Endodermal cell (in vitro differentiated cells): Measurements from ENCODE around the gene GFRAL. TPM values are rescaled to one million over a fixed set of nuclear protein-coding genes. Genes with fewer than 3 reads are reported as not detected.
A peak's percentile ranks its signal among the peaks of the same experiment; 100 is the strongest.

ENCODE experiments used
- DNase-seq: peaks from one replicate; pipeline ENCODE4 v3.0.0-alpha.2; 2017
- H3K27ac ChIP-seq: 2 replicates; pipeline ENCODE4 v1.5.1; 2013; ENCODE audit warnings: mild to moderate bottlenecking, low read depth, low read length, moderate library complexity
- H3K27me3 ChIP-seq: 2 replicates; pipeline ENCODE4 v1.6.1; 2013; ENCODE audit warnings: mild to moderate bottlenecking, low read length, moderate library complexity; ENCODE audit not compliant: insufficient read depth, control insufficient read depth, poor library complexity, severe bottlenecking
- H3K36me3 ChIP-seq: 2 replicates; pipeline ENCODE4 v1.7.0; 2013; ENCODE audit warnings: mild to moderate bottlenecking, low read length, moderate library complexity; ENCODE audit not compliant: control insufficient read depth, insufficient read depth
- H3K4me1 ChIP-seq: one replicate; pipeline ENCODE4 v1.7.0; 2013; ENCODE audit warnings: low read length; ENCODE audit not compliant: control insufficient read depth, insufficient read depth
- H3K4me3 ChIP-seq: 2 replicates; pipeline ENCODE4 v1.5.1; 2013; ENCODE audit warnings: mild to moderate bottlenecking, low read length, moderate library complexity
- H3K9ac ChIP-seq: 2 replicates; pipeline ENCODE4 v1.6.1; 2013; ENCODE audit warnings: mild to moderate bottlenecking, low read length, moderate library complexity; ENCODE audit not compliant: poor library complexity, severe bottlenecking; ENCODE audit errors: extremely low read depth
- H3K9me3 ChIP-seq: 2 replicates; pipeline ENCODE4 v1.6.1; 2013; ENCODE audit warnings: mild to moderate bottlenecking, low read length, moderate library complexity; ENCODE audit not compliant: control insufficient read depth
- H3K27ac Mint-ChIP-seq: 2 replicates; pipeline ENCODE4 v1.8.0; 2020; ENCODE audit warnings: mixed read lengths
- H3K27me3 Mint-ChIP-seq: 2 replicates; pipeline ENCODE4 v1.8.0; 2021; ENCODE audit warnings: mild to moderate bottlenecking, mixed read lengths; ENCODE audit not compliant: insufficient read depth
- H3K36me3 Mint-ChIP-seq: 2 replicates; pipeline ENCODE4 v1.8.0; 2020; ENCODE audit warnings: low read depth, mixed read lengths
- H3K4me1 Mint-ChIP-seq: 2 replicates; pipeline ENCODE4 v1.8.0; 2020; ENCODE audit warnings: mixed read lengths
- H3K4me3 Mint-ChIP-seq: 2 replicates; pipeline ENCODE4 v1.8.0; 2020; ENCODE audit warnings: mild to moderate bottlenecking, moderate library complexity, mixed read lengths
- H3K9me3 Mint-ChIP-seq: 2 replicates; pipeline ENCODE4 v1.8.0; 2020; ENCODE audit warnings: mild to moderate bottlenecking, mixed read lengths
- CTCF ChIP-seq: fragments of 200-600 bp; sonication (generic); conservative IDR thresholded peaks from 2 replicates; pipeline ENCODE4 v1.5.0; 2021; ENCODE audit warnings: antibody characterized with exemption, mild to moderate bottlenecking
- WGBS, 2 experiments: methylation state at CpG; one replicate each; pipeline versions ENCODE4 v1.1.5 to v1.1.7; 2013; ENCODE audit warnings: missing lambda C conversion rate in 2 of 2, mixed read lengths in 1 of 2; ENCODE audit not compliant: insufficient coverage in 1 of 2, insufficient read length in 1 of 2; 5-methylcytosine and 5-hydroxymethylcytosine counted together
- total RNA-seq, 2 donors: library from RNA; stranded (reverse); fragmentation: NEBNext Ultra II Directional in 1 of 2; extraction: Animal tissue kit (Norgen Biotek cat#: 25700) in 1 of 2; gene quantifications; 2 replicates in 1 of 2; 3 replicates in 1 of 2; pipeline ENCODE4 v1.2.1, GENCODE V29; 2021

GFRAL gene
- total RNA-seq, 2 donors from 2014 or later, result not detected

- H3K27ac ChIP-seq, result peak overlapping the region; percentile 2
- peak overlapping the region; percentile 61 for H3K4me3 ChIP-seq
- H3K4me3 Mint-ChIP-seq, result no peak overlapping the region
- peak overlapping the region; percentile 48 for H3K9ac ChIP-seq
- H3K27ac Mint-ChIP-seq, result no peak overlapping the region
- H3K4me1 ChIP-seq, result peaks cover 4% of the 10 kb centered on the region
- H3K36me3 Mint-ChIP-seq, result no peaks in the 10 kb centered on the region
- peak; percentile 35 for DNase-seq
- H3K36me3 ChIP-seq, result no peaks in the 10 kb centered on the region
- no peaks in the 10 kb centered on the region for H3K27me3 ChIP-seq
- H3K27me3 Mint-ChIP-seq, result no peaks in the 10 kb centered on the region
- no peaks in the 10 kb centered on the region for H3K9me3 ChIP-seq
- TF ChIP-seq CTCF, result no peak
- H3K9me3 Mint-ChIP-seq, result no peaks in the 10 kb centered on the region
- H3K4me1 Mint-ChIP-seq, result peaks cover 12% of the 10 kb centered on the region
Observed at GRCh38 chr6:55319961-55320695, 7.1 kb upstream of the GFRAL start.

GRCh38 chr6:55320696-55321086, 6.6 kb upstream of the GFRAL start:
- Histone ChIP-seq H3K9me3 (no peaks in the 10 kb centered on the region), H3K27me3 (no peaks in the 10 kb centered on the region), H3K9ac (peak overlapping the region; percentile 48), H3K4me3 (peak overlapping the region; percentile 61), H3K36me3 (no peaks in the 10 kb centered on the region), H3K4me1 (peaks cover 4% of the 10 kb centered on the region), H3K27ac (peak overlapping the region; percentile 2)
- Mint-ChIP-seq H3K27ac (no peak overlapping the region), H3K9me3 (no peaks in the 10 kb centered on the region), H3K27me3 (no peaks in the 10 kb centered on the region), H3K4me1 (peaks cover 12% of the 10 kb centered on the region), H3K36me3 (no peaks in the 10 kb centered on the region), H3K4me3 (no peak overlapping the region)
- peak; percentile 35 for DNase-seq
- TF ChIP-seq CTCF, result peak; percentile 60
- 91% methylated on average over 2 of the region's 2 CpGs; no CpG with 5 or more reads in 1 of the 2 experiments for WGBS, 2 experiments

- Histone ChIP-seq H3K4me1 (no peaks in the 10 kb centered on the region), H3K9me3 (no peaks in the 10 kb centered on the region), H3K9ac (no peak overlapping the region), H3K4me3 (no peak overlapping the region), H3K36me3 (no peaks in the 10 kb centered on the region), H3K27ac (no peak overlapping the region), H3K27me3 (no peaks in the 10 kb centered on the region)
- Mint-ChIP-seq H3K36me3 (no peaks in the 10 kb centered on the region), H3K27ac (no peak overlapping the region), H3K9me3 (no peaks in the 10 kb centered on the region), H3K4me3 (no peak overlapping the region), H3K4me1 (peaks cover 2% of the 10 kb centered on the region), H3K27me3 (no peaks in the 10 kb centered on the region)
- TF ChIP-seq CTCF, result no peak
- no peak for DNase-seq
- WGBS, 2 experiments, result 22 to 70% methylated on average over 1 to 2 of the region's 2 CpGs
Observed at GRCh38 chr6:55377150-55377549, 49.9 kb downstream of the GFRAL start.
